Sigmoid colon (tissue), 4 donors: ENCODE data around the gene AANAT.

ENCODE experiments used
- CTCF ChIP-seq, 4 experiments: fragments of 450-650 bp in 3 of 4; fragments of 200-600 bp in 1 of 4; IDR thresholded peaks; one replicate each; pipeline ENCODE4 v1.5.1; 2016 to 2019; ENCODE audit warnings: antibody characterized with exemption in 4 of 4, mild to moderate bottlenecking in 3 of 4, moderate library complexity in 2 of 4
- EP300 ChIP-seq, 4 donors: sonication (generic); formaldehyde crosslinking; IDR thresholded peaks; one replicate each; pipeline ENCODE4 v1.6.1; 2017; ENCODE audit warnings: antibody characterized with exemption in 4 of 4
- POLR2A ChIP-seq, 2 donors: fragments of 450-650 bp; IDR thresholded peaks; one replicate each; pipeline ENCODE4 v1.6.1; 2016; ENCODE audit warnings: antibody characterized with exemption in 2 of 2, mild to moderate bottlenecking in 2 of 2, moderate library complexity in 2 of 2
- POLR2AphosphoS5 ChIP-seq, 4 donors: sonication (generic); formaldehyde crosslinking; IDR thresholded peaks; one replicate each; pipeline ENCODE4 v1.6.1; 2017; ENCODE audit warnings: antibody characterized with exemption in 4 of 4

DNA sequence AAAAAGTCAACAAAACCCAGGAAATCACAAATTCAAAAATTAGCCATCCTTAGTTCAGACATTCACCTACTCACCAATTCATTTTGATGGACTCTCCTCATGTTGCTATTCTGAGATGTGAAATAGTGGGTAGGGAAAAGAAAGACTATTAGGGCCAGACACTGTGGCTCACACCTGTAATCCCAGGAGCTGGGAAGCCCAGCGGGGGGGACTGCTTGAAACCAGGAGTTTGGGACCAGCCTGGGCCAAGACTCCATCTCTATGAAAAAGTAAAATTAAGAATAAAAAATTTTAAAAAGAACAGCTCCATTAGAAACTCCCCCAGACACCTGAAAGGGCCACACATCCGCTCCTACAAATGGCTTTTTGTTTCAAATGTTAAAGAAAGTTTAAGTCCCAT is 35.9 kb upstream of the AANAT start:
- TF ChIP-seq CTCF (IDR thresholded peaks at IDR 0.05): no peak
- TF ChIP-seq POLR2AphosphoS5 (IDR thresholded peaks at IDR 0.05): no peak
- no peak for TF ChIP-seq POLR2A (IDR thresholded peaks at IDR 0.05)
- no peak for TF ChIP-seq EP300 (IDR thresholded peaks at IDR 0.05)
